ENCODE measurements around the gene RABGAP1L. TPM values are rescaled to one million over a fixed set of nuclear protein-coding genes. Genes with fewer than 3 reads are reported as not detected.

Gene RABGAP1L
- total and polyA plus RNA-seq, 2 donors (not counting 3 experiments of a cell fraction or from before 2014, with no cell fraction given), result 6.4 to 22.2 TPM

DNA sequence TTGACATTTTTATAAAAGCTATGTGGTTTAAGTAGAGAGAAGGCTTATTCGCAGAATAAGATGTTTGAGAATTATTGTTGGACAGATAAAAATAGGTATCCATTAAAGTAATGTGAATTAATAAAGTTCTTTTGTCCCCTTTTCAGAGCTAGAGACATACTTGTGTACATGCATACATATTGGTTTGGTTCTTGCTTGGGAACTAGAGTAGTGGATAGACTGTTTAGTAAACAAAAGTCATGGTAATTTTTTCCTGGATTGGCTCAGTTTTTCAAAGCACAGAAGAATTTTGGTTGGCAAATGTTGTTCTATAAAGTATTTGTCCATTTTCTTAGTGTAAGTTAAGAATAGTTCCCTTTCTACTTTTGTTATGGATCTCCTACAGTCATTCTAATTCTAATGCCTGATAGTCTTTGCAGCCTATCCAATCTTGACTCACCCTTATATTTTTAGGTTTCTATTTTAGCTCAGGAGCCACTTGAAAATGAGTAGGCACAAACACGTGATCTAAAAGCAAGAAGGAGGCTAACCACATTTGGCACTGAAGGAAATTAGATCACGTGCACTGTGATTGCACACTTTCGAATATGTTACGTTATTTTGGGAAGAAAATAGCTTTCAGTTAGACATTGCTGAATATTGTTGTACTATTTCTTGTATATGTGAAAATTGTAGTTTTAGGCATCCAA is 47.0 kb downstream of the RABGAP1L start:
- FAIRE-seq (no peak), DNase-seq (ENCODE audit: low read depth, low spot score) (no peak)
- H3K9me1 ChIP-seq (replicated peaks; ENCODE audit: control insufficient read depth, extremely low read depth, insufficient read depth, low read length), result no peaks in the 10 kb centered on the region
- CTCF ChIA-PET, result interaction anchor here (0.5 to 1.5 kb wide), 3 partner anchors 11 to 154 kb away, joined by 3 to 12 read pairs (median 8); no protein-coding TSS in a partner anchor
- intact Hi-C loops (cut with micrococcal nuclease) (no loop called here), dilution Hi-C loops (cut with MboI; ENCODE audit: extremely low pct_ligation_motif_present, low sequenced_read_pairs) (no loop called here)
- no peak overlapping the region for H3K4me2 ChIP-seq (ENCODE audit: insufficient read depth, low read length)
- H4K20me1 ChIP-seq (replicated peaks; ENCODE audit: control insufficient read depth, extremely low read depth, insufficient read depth, low read length), result no peaks in the 10 kb centered on the region
- H3K4me3 ChIP-seq (replicated peaks in 1 of 3; ENCODE audit: insufficient read depth in 1 of 3, low read depth in 1 of 3, low read length in 3 of 3), result no peak overlapping the region
- H3K9me3 ChIP-seq (replicated peaks; ENCODE audit: control insufficient read depth, insufficient read depth, low read length), result no peaks in the 10 kb centered on the region
- no peaks in the 10 kb centered on the region for H3K36me3 ChIP-seq (ENCODE audit: control insufficient read depth in 2 of 2, extremely low read depth in 1 of 2, insufficient read depth in 2 of 2, low read length in 2 of 2)
- no peak overlapping the region for H2AFZ ChIP-seq (ENCODE audit: low read depth, low read length)
- no peaks in the 10 kb centered on the region for H3K27me3 ChIP-seq (ENCODE audit: control insufficient read depth in 2 of 2, insufficient read depth in 2 of 2, low read length in 2 of 2)
- no peaks in the 10 kb centered on the region for H3K4me1 ChIP-seq (ENCODE audit: control insufficient read depth, extremely low read depth, insufficient read depth, low read length)
- peaks cover 3% of the 10 kb centered on the region for H3K79me2 ChIP-seq (ENCODE audit: control insufficient read depth, insufficient read depth, low read length)
- no peak overlapping the region for H3K9ac ChIP-seq (replicated peaks; ENCODE audit: extremely low read depth, insufficient read depth, low read length)
- H3K27ac ChIP-seq (ENCODE audit: insufficient read depth, low read depth, low read length), result no peak overlapping the region
- BruUV-seq (replicated peaks), result no TSS peak
- POLR2A ChIA-PET, result no interaction called here
- no peak for TF ChIP-seq EZH2 (IDR thresholded peaks at IDR 0.05; ENCODE audit: borderline replicate concordance, low read depth, low read length, severe bottlenecking)

DNA sequence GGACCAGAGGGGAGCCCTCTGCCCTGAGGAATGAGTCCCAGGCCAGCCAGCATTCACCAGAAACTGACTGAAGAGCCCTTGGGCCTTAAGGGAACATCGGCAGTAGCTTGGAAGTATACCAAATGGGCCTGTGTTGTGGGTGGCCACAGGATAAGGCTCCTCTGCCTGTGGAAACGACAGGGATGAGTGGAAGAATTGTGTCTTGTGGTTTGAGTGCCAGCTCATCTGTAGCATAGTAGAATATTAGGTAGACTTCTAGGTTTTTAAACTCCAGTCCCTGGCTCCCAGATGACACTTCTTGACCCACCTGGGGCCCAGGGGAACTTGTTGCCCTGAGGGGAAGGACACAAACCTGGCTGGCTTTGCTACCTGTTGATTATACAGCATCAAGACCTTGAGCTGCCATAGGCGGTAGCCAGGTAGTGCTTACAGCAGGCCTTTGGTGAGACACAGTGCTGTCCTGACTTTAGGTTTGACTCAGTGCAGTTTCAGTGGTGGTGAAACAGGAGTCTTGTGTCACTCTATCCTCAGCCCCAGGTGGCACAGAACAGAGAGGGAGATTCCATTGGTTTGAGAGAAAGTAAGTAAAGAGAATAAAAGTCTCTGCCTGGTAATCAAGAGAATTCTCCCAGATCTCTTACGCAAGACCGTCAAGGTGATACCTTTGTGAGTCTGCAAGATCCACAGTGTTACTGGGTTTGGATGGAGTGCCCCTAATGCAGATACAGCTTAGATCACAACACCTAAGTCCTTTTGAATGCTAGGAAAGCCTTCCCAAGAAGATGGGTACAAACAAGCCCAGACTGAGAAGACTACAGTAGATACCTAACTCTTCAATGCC is 50.2 kb downstream of the RABGAP1L start:
- FAIRE-seq, result no peak

More for the DNA sequence above, 50.2 kb downstream of the RABGAP1L start:
- no TSS peak for BruUV-seq (replicated peaks)
- intact Hi-C loops (cut with micrococcal nuclease) (loop anchor here (10.0 kb wide), 1 partner anchor 135 kb away; no protein-coding TSS in a partner anchor), dilution Hi-C loops (cut with MboI; ENCODE audit: extremely low pct_ligation_motif_present, low sequenced_read_pairs) (no loop called here)
- Histone ChIP-seq H3K4me1 (ENCODE audit: control insufficient read depth, extremely low read depth, insufficient read depth, low read length) (no peaks in the 10 kb centered on the region), H3K79me2 (ENCODE audit: control insufficient read depth, insufficient read depth, low read length) (peaks cover 3% of the 10 kb centered on the region), H3K27me3 (ENCODE audit: control insufficient read depth in 2 of 2, insufficient read depth in 2 of 2, low read length in 2 of 2) (no peaks in the 10 kb centered on the region), H4K20me1 (replicated peaks; ENCODE audit: control insufficient read depth, extremely low read depth, insufficient read depth, low read length) (no peaks in the 10 kb centered on the region), H3K9ac (replicated peaks; ENCODE audit: extremely low read depth, insufficient read depth, low read length) (no peak overlapping the region), H3K36me3 (ENCODE audit: control insufficient read depth in 2 of 2, extremely low read depth in 1 of 2, insufficient read depth in 2 of 2, low read length in 2 of 2) (no peaks in the 10 kb centered on the region), H3K4me3 (replicated peaks in 1 of 3; ENCODE audit: insufficient read depth in 1 of 3, low read depth in 1 of 3, low read length in 3 of 3) (no peak overlapping the region), H3K9me1 (replicated peaks; ENCODE audit: control insufficient read depth, extremely low read depth, insufficient read depth, low read length) (no peaks in the 10 kb centered on the region), H3K9me3 (replicated peaks; ENCODE audit: control insufficient read depth, insufficient read depth, low read length) (no peaks in the 10 kb centered on the region), H2AFZ (ENCODE audit: low read depth, low read length) (no peak overlapping the region), H3K4me2 (ENCODE audit: insufficient read depth, low read length) (no peak overlapping the region), H3K27ac (ENCODE audit: insufficient read depth, low read depth, low read length) (no peak overlapping the region)
- CTCF ChIA-PET, result no interaction called here
- no peak for TF ChIP-seq EZH2 (IDR thresholded peaks at IDR 0.05; ENCODE audit: borderline replicate concordance, low read depth, low read length, severe bottlenecking)
- no peak for TF ChIP-seq JUN (IDR thresholded peaks at IDR 0.05; ENCODE audit: borderline replicate concordance, insufficient read depth, insufficient read length, low read depth)
- no peak for TF ChIP-seq MYC (IDR thresholded peaks at IDR 0.05; ENCODE audit: low read depth, low read length)
- TF ChIP-seq, protein P1, sequence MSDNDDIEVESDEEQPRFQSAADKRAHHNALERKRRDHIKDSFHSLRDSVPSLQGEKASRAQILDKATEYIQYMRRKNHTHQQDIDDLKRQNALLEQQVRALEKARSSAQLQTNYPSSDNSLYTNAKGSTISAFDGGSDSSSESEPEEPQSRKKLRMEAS (IDR thresholded peaks at IDR 0.05; ENCODE audit: insufficient read depth, insufficient read length), result no peak
- no peak for TF ChIP-seq POLR2AphosphoS5 (IDR thresholded peaks at IDR 0.05; ENCODE audit: insufficient read depth, low read depth, low read length)
- TF ChIP-seq, protein P2, sequence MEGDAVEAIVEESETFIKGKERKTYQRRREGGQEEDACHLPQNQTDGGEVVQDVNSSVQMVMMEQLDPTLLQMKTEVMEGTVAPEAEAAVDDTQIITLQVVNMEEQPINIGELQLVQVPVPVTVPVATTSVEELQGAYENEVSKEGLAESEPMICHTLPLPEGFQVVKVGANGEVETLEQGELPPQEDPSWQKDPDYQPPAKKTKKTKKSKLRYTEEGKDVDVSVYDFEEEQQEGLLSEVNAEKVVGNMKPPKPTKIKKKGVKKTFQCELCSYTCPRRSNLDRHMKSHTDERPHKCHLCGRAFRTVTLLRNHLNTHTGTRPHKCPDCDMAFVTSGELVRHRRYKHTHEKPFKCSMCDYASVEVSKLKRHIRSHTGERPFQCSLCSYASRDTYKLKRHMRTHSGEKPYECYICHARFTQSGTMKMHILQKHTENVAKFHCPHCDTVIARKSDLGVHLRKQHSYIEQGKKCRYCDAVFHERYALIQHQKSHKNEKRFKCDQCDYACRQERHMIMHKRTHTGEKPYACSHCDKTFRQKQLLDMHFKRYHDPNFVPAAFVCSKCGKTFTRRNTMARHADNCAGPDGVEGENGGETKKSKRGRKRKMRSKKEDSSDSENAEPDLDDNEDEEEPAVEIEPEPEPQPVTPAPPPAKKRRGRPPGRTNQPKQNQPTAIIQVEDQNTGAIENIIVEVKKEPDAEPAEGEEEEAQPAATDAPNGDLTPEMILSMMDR (IDR thresholded peaks at IDR 0.05; ENCODE audit: extremely low read depth in 1 of 2, insufficient read depth in 1 of 2, low read depth in 1 of 2, low read length in 2 of 2), result no peak
- no peak for TF ChIP-seq FOS (IDR thresholded peaks at IDR 0.05; ENCODE audit: borderline replicate concordance, insufficient read depth, low read length)
- no peak for TF ChIP-seq GATA2 (IDR thresholded peaks at IDR 0.05; ENCODE audit: insufficient read depth, insufficient read length, low read depth, low read length)
- no peak for TF ChIP-seq POLR2A (IDR thresholded peaks at IDR 0.05; ENCODE audit: low read depth, low read length)
- POLR2A ChIA-PET, result no interaction called here
- no peak for DNase-seq (ENCODE audit: low read depth, low spot score)

All from endothelial cell of umbilical vein (primary cell).